H1 (cell line): ENCODE measurements around the gene COLEC12. TPM values are rescaled to one million over a fixed set of nuclear protein-coding genes. Genes with fewer than 3 reads are reported as not detected.

Experiments
- CTCF ChIA-PET: fragments of 300-600 bp; sonication (Branson Sonifier 250); formaldehyde crosslinking; loops from one replicate; lab custom pipeline; 2021; ENCODE audit not compliant: partially characterized antibody; lab: Charles Lee
- POLR2A ChIA-PET: fragments of 300-600 bp; sonication (Branson Sonifier 250); formaldehyde crosslinking; loops from one replicate; lab custom pipeline; 2021; ENCODE audit warnings: inconsistent platforms; ENCODE audit not compliant: partially characterized antibody; lab: Charles Lee
- DNase-seq, 2 experiments: peaks; one replicate each; pipeline versions ENCODE4 v3.0.0 to v3.0.0-alpha.2; 2010 to 2022; ENCODE audit warnings: low spot score in 2 of 2, low read depth in 1 of 2, mixed read lengths in 1 of 2
- FAIRE-seq: peaks from 2 replicates; lab custom pipeline; 2011; peaks lifted over from hg19 to GRCh38; lab: Jason Lieb, UNC
- H2AFZ ChIP-seq: 2 replicates; pipeline ENCODE4 v1.8.1; 2012; ENCODE audit warnings: low read length, inconsistent platforms
- H2AK5ac ChIP-seq: 2 replicates; pipeline ENCODE4 v1.6.1; 2013; ENCODE audit warnings: low read depth, low read length
- H2BK120ac ChIP-seq: replicated peaks from 2 replicates; pipeline ENCODE3; 2013; ENCODE audit warnings: low read depth, low read length, inconsistent platforms
- H2BK12ac ChIP-seq: 2 replicates; pipeline ENCODE4 v1.6.1; 2013; ENCODE audit warnings: low read depth, low read length
- H2BK15ac ChIP-seq: 2 replicates; pipeline ENCODE4 v1.6.1; 2013; ENCODE audit warnings: low read length
- H2BK20ac ChIP-seq: 2 replicates; pipeline ENCODE4 v1.6.1; 2013; ENCODE audit warnings: low read length
- H2BK5ac ChIP-seq: 2 replicates; pipeline ENCODE4 v1.6.1; 2013; ENCODE audit warnings: low read depth, low read length
- H3K14ac ChIP-seq: 2 replicates; pipeline ENCODE4 v1.6.1; 2013; ENCODE audit warnings: inconsistent platforms; ENCODE audit not compliant: insufficient read length
- H3K18ac ChIP-seq: 2 replicates; pipeline ENCODE4 v1.6.1; 2013; ENCODE audit warnings: low read length; ENCODE audit errors: extremely low read depth
- H3K23ac ChIP-seq: 2 replicates; pipeline ENCODE4 v1.6.1; 2013; ENCODE audit warnings: inconsistent platforms; ENCODE audit not compliant: insufficient read length
- H3K23me2 ChIP-seq: 2 replicates; pipeline ENCODE4 v1.6.1; 2013; ENCODE audit warnings: low read depth, low read length
- H3K27ac ChIP-seq: 2 replicates; pipeline ENCODE4 v1.6.1; 2011; ENCODE audit warnings: low read depth, low read length, inconsistent platforms
- H3K27me3 ChIP-seq, 4 experiments: replicated peaks in 1 of 4; 1 replicate in 1 of 4; 2 replicates in 3 of 4; pipeline versions ENCODE4 v1.6.1 to v1.8.1; 2011 to 2013; ENCODE audit warnings: low read length in 3 of 4, mild to moderate bottlenecking in 3 of 4, inconsistent platforms in 2 of 4, mixed read lengths in 2 of 4, moderate library complexity in 1 of 4; ENCODE audit not compliant: control insufficient read depth in 3 of 4, insufficient read depth in 3 of 4; ENCODE audit errors: extremely low read depth in 1 of 4
- H3K36me3 ChIP-seq, 4 experiments: 2 replicates each; pipeline versions ENCODE4 v1.6.1 to v1.8.1; 2011 to 2013; ENCODE audit warnings: mild to moderate bottlenecking in 4 of 4, low read length in 3 of 4, moderate library complexity in 2 of 4, control low read depth in 1 of 4, inconsistent platforms in 1 of 4; ENCODE audit not compliant: insufficient read depth in 4 of 4, control insufficient read depth in 2 of 4
- H3K4ac ChIP-seq: replicated peaks from 2 replicates; pipeline ENCODE3; 2013; ENCODE audit warnings: low read length, low read depth, mixed read lengths, inconsistent platforms; ENCODE audit not compliant: insufficient read length
- H3K4me1 ChIP-seq, 4 experiments: replicated peaks in 1 of 4; 1 replicate in 1 of 4; 2 replicates in 3 of 4; pipeline versions ENCODE4 v1.6.1 to v1.8.1; 2011 to 2013; ENCODE audit warnings: low read length in 3 of 4, inconsistent platforms in 2 of 4, mixed read lengths in 1 of 4; ENCODE audit not compliant: insufficient read depth in 4 of 4, control insufficient read depth in 3 of 4
- H3K4me2 ChIP-seq, 2 experiments: 2 replicates each; pipeline versions ENCODE4 v1.6.1 to v1.8.1; 2011 to 2013; ENCODE audit warnings: low read depth in 2 of 2, low read length in 2 of 2, control low read depth in 1 of 2, inconsistent platforms in 1 of 2, mild to moderate bottlenecking in 1 of 2; ENCODE audit not compliant: insufficient read depth in 1 of 2
- H3K4me3 ChIP-seq, 4 experiments: fragments of 200-600, 300-600 bp in 1 of 4; sonication (generic), shearing (Covaris generic), sonication (Bioruptor Twin) in 1 of 4; 2 replicates each; pipeline versions ENCODE4 v1.5.1 to v1.8.1; 2011 to 2016; ENCODE audit warnings: low read length in 4 of 4, low read depth in 3 of 4, control low read depth in 2 of 4, inconsistent platforms in 2 of 4, mild to moderate bottlenecking in 2 of 4, mixed read lengths in 1 of 4, moderate library complexity in 1 of 4; ENCODE audit not compliant: insufficient read depth in 2 of 4; ENCODE audit errors: extremely low read depth in 1 of 4
- H3K56ac ChIP-seq: replicated peaks from 2 replicates; pipeline ENCODE3; 2013; ENCODE audit warnings: low read depth, mild to moderate bottlenecking, mixed read lengths, low read length, inconsistent platforms; ENCODE audit not compliant: insufficient read length
- H3K79me1 ChIP-seq: 2 replicates; pipeline ENCODE4 v1.6.1; 2013; ENCODE audit warnings: low read depth, low read length, control low read depth
- H3K79me2 ChIP-seq, 2 experiments: 2 replicates each; pipeline versions ENCODE4 v1.6.1 to v1.8.1; 2012 to 2013; ENCODE audit warnings: low read length in 2 of 2, mild to moderate bottlenecking in 2 of 2, inconsistent platforms in 1 of 2; ENCODE audit not compliant: insufficient read depth in 2 of 2, control insufficient read depth in 1 of 2
- H3K9ac ChIP-seq, 4 experiments: replicated peaks in 1 of 4; 1 replicate in 1 of 4; 2 replicates in 3 of 4; pipeline versions ENCODE4 v1.6.1 to v1.8.1; 2011 to 2013; ENCODE audit warnings: low read depth in 3 of 4, low read length in 3 of 4, control low read depth in 2 of 4, mild to moderate bottlenecking in 2 of 4, moderate library complexity in 2 of 4, inconsistent platforms in 1 of 4; ENCODE audit errors: extremely low read depth in 1 of 4
- H3K9me3 ChIP-seq, 2 experiments: 2 replicates each; pipeline versions ENCODE4 v1.6.1 to v1.8.1; 2012 to 2013; ENCODE audit warnings: mild to moderate bottlenecking in 2 of 2, moderate library complexity in 2 of 2, control low read depth in 1 of 2, inconsistent platforms in 1 of 2, low read depth in 1 of 2, low read length in 1 of 2, mixed read lengths in 1 of 2; ENCODE audit not compliant: insufficient read depth in 2 of 2
- H4K20me1 ChIP-seq, 2 experiments: replicated peaks in 1 of 2; 2 replicates each; pipeline versions ENCODE3 to v1.8.1; 2011 to 2013; ENCODE audit warnings: inconsistent platforms in 2 of 2, low read length in 2 of 2, mild to moderate bottlenecking in 1 of 2; ENCODE audit not compliant: insufficient read depth in 2 of 2, control insufficient read depth in 1 of 2
- H4K5ac ChIP-seq: 2 replicates; pipeline ENCODE4 v1.6.1; 2013; ENCODE audit warnings: low read length, low read depth, mixed read lengths, inconsistent platforms; ENCODE audit not compliant: insufficient read length
- H4K8ac ChIP-seq: 2 replicates; pipeline ENCODE4 v1.8.0; 2013; ENCODE audit warnings: mild to moderate bottlenecking, moderate library complexity, low read length, inconsistent platforms; ENCODE audit not compliant: insufficient read depth; ENCODE audit errors: extremely low read depth
- H4K91ac ChIP-seq: replicated peaks from 2 replicates; pipeline ENCODE3; 2013; ENCODE audit warnings: low read length, mixed read lengths, inconsistent platforms; ENCODE audit not compliant: insufficient read length
- RAD21 ChIP-seq, 2 experiments: IDR thresholded peaks in 1 of 2; conservative IDR thresholded peaks in 1 of 2; 2 replicates each; pipeline ENCODE4 v1.6.1; 2011; ENCODE audit warnings: low read depth in 2 of 2, low read length in 2 of 2, improper control_type of control experiment in 1 of 2, inconsistent platforms in 1 of 2, mild to moderate bottlenecking in 1 of 2, moderate library complexity in 1 of 2
- TEAD4 ChIP-seq: IDR thresholded peaks from 2 replicates; pipeline ENCODE4 v1.6.1; 2012; ENCODE audit warnings: low read depth, low read length, inconsistent platforms, mixed read lengths
- WGBS, 2 experiments: shearing (Covaris generic) in 1 of 2; methylation state at CpG; one replicate each; pipeline versions ENCODE4 v1.1.6 to v1.1.7; 2013 to 2015; ENCODE audit warnings: low lambda C conversion rate in 2 of 2, mixed read lengths in 2 of 2, inconsistent platforms in 1 of 2, low coverage in 1 of 2, missing lambda C conversion rate in 1 of 2; ENCODE audit not compliant: insufficient replicate concordance in 2 of 2, insufficient coverage in 1 of 2, insufficient read length in 1 of 2; ENCODE audit errors: extremely low coverage in 1 of 2, missing lambda C conversion rate in 1 of 2; 5-methylcytosine and 5-hydroxymethylcytosine counted together
- polyA plus RNA-seq, 7 experiments: library from polyadenylated mRNA; depleted of rRNA in 3 of 7; stranded (reverse) in 5 of 7; unstranded in 2 of 7; fragments of >200 nt in 5 of 7; fragments of 200-250 nt in 2 of 7; gene quantifications; 1 replicate in 5 of 7; 2 replicates in 1 of 7; 4 replicates in 1 of 7; pipeline versions ENCODE4 v1.2.1 to v1.2.3, GENCODE V29; 2011 to 2013; ENCODE audit warnings: missing spikeins in 2 of 7, mixed read lengths in 2 of 7
- total RNA-seq: library from RNA; stranded (reverse); fragmentation: NEBNext Ultra II Directional; extraction: Animal tissue kit (Norgen Biotek cat#: 25700); gene quantifications from 2 replicates; pipeline ENCODE4 v1.2.1, GENCODE V29; 2021

COLEC12 gene
- total and polyA plus RNA-seq, 2 of the 8 experiments (the other 6 are each of a cell fraction or from before 2014, with no cell fraction given) = 0.44 to 2.3 TPM

DNA sequence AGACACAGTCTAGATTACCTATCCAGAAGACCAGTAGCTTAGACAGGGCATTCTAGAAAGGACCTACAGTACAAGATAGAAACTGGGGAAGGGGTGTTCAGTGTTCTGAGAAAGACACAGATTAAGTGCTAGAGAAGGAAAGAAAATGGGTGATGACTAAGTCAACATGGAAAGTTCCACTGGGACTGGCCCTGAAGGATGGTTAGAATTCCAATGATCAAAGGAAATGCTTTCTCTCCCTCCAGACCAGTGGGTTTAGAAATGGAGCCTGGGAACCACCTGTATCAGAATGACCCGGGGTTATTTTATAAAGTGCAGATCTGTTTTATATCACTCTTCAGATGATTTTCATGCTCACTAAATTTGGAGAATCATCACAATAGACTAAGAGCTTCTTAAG lies 5.8 kb upstream of the COLEC12 start:
- 92% methylated on average over 1 of the region's 1 CpG; no CpG with 5 or more reads in 1 of the 2 experiments for WGBS, 2 experiments

More for the DNA sequence above, 5.8 kb upstream of the COLEC12 start:
- H3K27me3 ChIP-seq = peaks cover 4 to 15% (median 12%) of the 10 kb centered on the region in 4 experiments
- H3K18ac ChIP-seq = no peak overlapping the region
- peaks cover under 1% of the 10 kb centered on the region; the same call in 1 of the 2 replicates for H3K23me2 ChIP-seq
- ChIA-PET POLR2A (no interaction called here), CTCF (interaction anchor here (0.7 to 2.9 kb wide), 9 partner anchors 10 to 109 kb away, joined by 3 to 7 read pairs (median 3); no protein-coding TSS in a partner anchor)
- H3K4ac ChIP-seq = no peak overlapping the region
- H2BK20ac ChIP-seq = no peak overlapping the region
- no peak overlapping the region for H2BK5ac ChIP-seq
- no peak overlapping the region for H4K8ac ChIP-seq
- H3K9ac ChIP-seq = no peak overlapping the region
- no peak overlapping the region for H3K27ac ChIP-seq
- H3K4me2 ChIP-seq = no peak overlapping the region
- DNase-seq = no peak
- no peak overlapping the region for H3K14ac ChIP-seq
- no peaks in the 10 kb centered on the region for H3K79me2 ChIP-seq
- H4K91ac ChIP-seq = no peak overlapping the region
- no peak overlapping the region for H2BK120ac ChIP-seq
- H3K4me1 ChIP-seq = peaks cover 0 to 2% (median under 1%) of the 10 kb centered on the region in 4 experiments; a peak in 3 of 7 replicates
- TF ChIP-seq TEAD4 (no peak), RAD21 (IDR thresholded peaks at IDR 0.05 in 1 of 2, conservative IDR thresholded peaks at IDR 0.05 in 1 of 2; ENCODE audit: low read depth in 2 of 2, low read length in 2 of 2) (no peak)
- H3K56ac ChIP-seq = no peak overlapping the region
- no peak overlapping the region for H3K4me3 ChIP-seq
- H2AK5ac ChIP-seq = no peak overlapping the region
- H3K23ac ChIP-seq = no peak overlapping the region
- H3K79me1 ChIP-seq = no peaks in the 10 kb centered on the region
- H3K9me3 ChIP-seq = no peaks in the 10 kb centered on the region
- no peak overlapping the region for H2BK15ac ChIP-seq
- H3K36me3 ChIP-seq = no peaks in the 10 kb centered on the region
- no peak overlapping the region for H2AFZ ChIP-seq
- no peak overlapping the region for H2BK12ac ChIP-seq
- H4K5ac ChIP-seq = no peak overlapping the region
- no peaks in the 10 kb centered on the region for H4K20me1 ChIP-seq
- FAIRE-seq = no peak
